ENCODE results near the gene HKDC1.
"Not testable (repeated sequence)": the region's sequence is repeated elsewhere in the genome, so short reads cannot be mapped to it uniquely, and the experiment has no call there.

The HKDC1 gene

GRCh38 chr10:69220041-69220451, at the start of gene HKDC1:
Gene HKDC1, plus strand, starts transcription at chr10:69220332. Its CDS starts 104 bp downstream, at chr10:69220436.
- no peak for DNase-seq

GRCh38 chr10:69172241-69172982, 47.7 kb upstream of the HKDC1 start:
- DNase-seq, result no peak

GRCh38 chr10:69175326-69175725, 44.8 kb upstream of the HKDC1 start:
- DNase-seq, result not testable (repeated sequence)

- no peak for DNase-seq
Measured at GRCh38 chr10:69176823-69177222, 43.3 kb upstream of the HKDC1 start.

- no peak for DNase-seq
Measured at GRCh38 chr10:69179089-69179742, 40.9 kb upstream of the HKDC1 start.

- DNase-seq, result peak; percentile 95
Measured at GRCh38 chr10:69179743-69180524, 40.2 kb upstream of the HKDC1 start, which contains the start of gene SUPV3L1. Gene SUPV3L1, plus strand, starts transcription at chr10:69180234. Its CDS starts 58 bp downstream, at chr10:69180292.

- DNase-seq, result no peak
Measured at GRCh38 chr10:69180525-69181204, 39.5 kb upstream of the HKDC1 start.

GRCh38 chr10:69181433-69181832, 38.7 kb upstream of the HKDC1 start:
- no peak for DNase-seq

- DNase-seq, result no peak
Measured at GRCh38 chr10:69182005-69182404, 38.1 kb upstream of the HKDC1 start.

- no peak for DNase-seq
Measured at GRCh38 chr10:69186524-69186923, 33.6 kb upstream of the HKDC1 start.

- DNase-seq, result no peak
Measured at GRCh38 chr10:69201045-69201444, 19.1 kb upstream of the HKDC1 start.

- DNase-seq, result peak; percentile 21
Measured at GRCh38 chr10:69202332-69202731, 17.8 kb upstream of the HKDC1 start.

- DNase-seq, result no peak
Measured at GRCh38 chr10:69208761-69209160, 11.4 kb upstream of the HKDC1 start.

GRCh38 chr10:69209787-69210484, 10.2 kb upstream of the HKDC1 start:
- no peak for DNase-seq

- no peak for DNase-seq
Measured at GRCh38 chr10:69211104-69211503, 9.0 kb upstream of the HKDC1 start.

GRCh38 chr10:69211524-69211923, 8.6 kb upstream of the HKDC1 start:
- DNase-seq, result no peak

- DNase-seq, result no peak
Measured at GRCh38 chr10:69213591-69214311, 6.4 kb upstream of the HKDC1 start.

- DNase-seq, result no peak
Measured at GRCh38 chr10:69214666-69215131, 5.4 kb upstream of the HKDC1 start.

- DNase-seq, result no peak
Measured at GRCh38 chr10:69215405-69216171, 4.5 kb upstream of the HKDC1 start.

- DNase-seq, result no peak
Measured at GRCh38 chr10:69216577-69217118, 3.5 kb upstream of the HKDC1 start.

Measured in NCI-H1694 treated with DMSO at 0.1 percent for 48 hours (cell line).